GM21717 (cell line): ENCODE results near the gene RERE.

Source experiments
- ATAC-seq: cut with Tn5 transposase; IDR thresholded peaks from one replicate; pipeline ENCODE4 v1.9.1; 2021; ENCODE audit warnings: mild to moderate bottlenecking, moderate library complexity; ENCODE audit not compliant: unreplicated experiment

The RERE gene

DNA sequence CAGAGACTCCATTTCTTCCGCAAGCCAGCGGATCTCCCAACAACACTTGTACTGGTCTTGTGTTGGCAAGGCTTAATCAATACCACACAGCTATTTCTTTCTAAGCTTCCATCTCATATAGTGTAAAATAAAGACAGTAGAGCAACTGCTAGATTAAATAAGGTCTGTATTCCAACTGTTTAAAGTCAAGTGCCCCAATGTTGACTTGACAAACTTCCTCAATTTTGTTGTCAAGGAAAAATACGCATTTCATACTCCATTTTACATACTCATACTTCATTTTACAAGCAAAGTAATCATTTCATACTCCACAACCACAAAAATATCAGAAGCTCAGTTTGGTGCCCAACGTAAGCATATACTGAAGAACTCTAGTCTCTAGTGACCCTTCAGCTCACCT is 143.0 kb downstream of the RERE start:
- ATAC-seq = no peak

- ATAC-seq = no peak
Measured at GRCh38 chr1:8671306-8671917, 146.0 kb downstream of the RERE start.

- no peak for ATAC-seq
Measured at GRCh38 chr1:8670371-8670818, 147.0 kb downstream of the RERE start.

DNA sequence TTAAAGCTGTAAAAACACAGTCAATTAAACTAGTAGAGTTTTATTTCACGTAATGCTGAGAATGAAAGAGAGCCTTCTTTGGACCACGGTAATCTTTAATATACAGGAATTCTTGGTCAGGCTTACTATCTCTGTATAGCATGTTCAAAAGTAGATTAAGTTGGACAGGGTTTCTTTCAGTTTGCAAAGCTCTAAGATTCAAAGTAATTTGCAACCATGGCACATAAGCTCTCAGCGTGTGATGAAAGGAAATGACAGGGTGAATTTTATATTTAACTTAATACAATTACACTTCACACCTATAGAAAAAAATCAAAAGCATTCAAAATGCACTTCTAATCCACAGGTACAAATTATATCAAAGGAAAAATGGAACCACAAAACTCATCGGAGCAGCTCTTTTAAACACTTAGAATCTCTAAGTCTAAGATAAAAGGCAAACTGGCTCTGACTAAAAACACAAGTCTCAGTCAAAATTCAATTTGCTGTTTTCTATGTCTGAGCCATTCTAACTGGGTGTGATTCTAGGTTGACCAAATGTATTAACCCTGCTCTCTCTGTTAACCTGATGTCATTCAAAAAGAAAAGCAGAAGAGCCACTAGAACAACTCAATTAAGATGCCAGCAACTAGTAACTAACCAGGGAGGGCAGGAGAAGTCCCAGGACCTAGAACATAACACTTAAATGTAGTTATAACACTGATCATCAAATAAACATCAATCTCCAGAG is 147.7 kb downstream of the RERE start:
- no peak for ATAC-seq

DNA sequence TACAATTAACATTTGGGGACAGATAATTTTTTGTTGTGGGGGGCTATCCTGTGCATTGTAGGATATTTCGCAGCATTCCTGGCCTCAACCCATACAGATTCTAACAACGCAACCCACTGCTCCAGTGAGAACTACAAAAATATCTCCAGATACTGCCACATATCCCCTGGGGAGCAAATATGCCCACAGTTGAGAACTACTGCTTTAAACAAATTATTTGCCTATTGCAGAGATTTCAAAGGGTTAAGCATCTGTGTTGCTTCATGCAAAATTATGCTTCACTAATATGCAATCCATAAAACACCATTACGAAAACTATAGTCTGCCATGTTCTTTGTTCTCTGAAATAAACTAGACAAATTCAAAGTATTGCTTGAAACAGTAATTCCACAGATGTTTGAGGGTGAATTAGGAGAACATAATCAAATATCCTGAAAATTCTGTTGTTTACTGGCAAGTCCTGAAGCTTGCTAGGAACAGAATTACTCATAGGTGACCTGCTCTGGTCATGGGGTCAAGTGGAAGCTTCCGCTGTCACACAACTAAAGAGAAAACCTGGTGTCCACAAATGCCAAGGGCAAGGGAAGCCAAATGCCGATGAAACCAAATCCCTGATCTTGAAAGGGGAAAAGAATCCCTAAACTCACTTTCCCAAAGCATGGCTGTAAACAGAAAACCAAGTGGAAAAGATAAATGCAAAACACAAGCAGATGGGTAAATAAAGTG is 149.4 kb downstream of the RERE start:
- no peak for ATAC-seq

GRCh38 chr1:8666389-8667167 is 150.9 kb downstream of the RERE start:
- ATAC-seq = no peak

- ATAC-seq = no peak
Measured at GRCh38 chr1:8665833-8666232, 151.6 kb downstream of the RERE start.

GRCh38 chr1:8664887-8665286 is 152.6 kb downstream of the RERE start:
- ATAC-seq = no peak

DNA sequence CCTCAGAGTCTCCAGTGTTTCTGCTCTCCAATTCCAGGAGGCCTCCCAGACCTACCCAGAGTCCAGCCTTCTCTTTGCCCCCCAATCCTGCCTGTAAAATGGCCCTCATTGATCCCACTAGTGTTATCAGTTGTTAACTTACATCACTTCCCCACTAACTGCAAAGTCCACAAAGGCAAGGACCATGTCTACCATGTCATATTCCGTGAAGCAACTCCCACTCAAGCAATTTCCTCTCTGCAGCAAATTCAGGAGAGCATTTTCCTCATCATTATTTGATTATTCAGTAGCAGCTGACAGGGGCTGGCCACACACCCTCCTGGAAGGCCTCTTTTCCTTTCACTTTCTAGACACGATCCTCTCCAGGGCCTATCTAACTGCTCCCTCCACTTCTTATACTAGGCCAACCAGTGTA is 153.5 kb downstream of the RERE start:
- no peak for ATAC-seq

DNA sequence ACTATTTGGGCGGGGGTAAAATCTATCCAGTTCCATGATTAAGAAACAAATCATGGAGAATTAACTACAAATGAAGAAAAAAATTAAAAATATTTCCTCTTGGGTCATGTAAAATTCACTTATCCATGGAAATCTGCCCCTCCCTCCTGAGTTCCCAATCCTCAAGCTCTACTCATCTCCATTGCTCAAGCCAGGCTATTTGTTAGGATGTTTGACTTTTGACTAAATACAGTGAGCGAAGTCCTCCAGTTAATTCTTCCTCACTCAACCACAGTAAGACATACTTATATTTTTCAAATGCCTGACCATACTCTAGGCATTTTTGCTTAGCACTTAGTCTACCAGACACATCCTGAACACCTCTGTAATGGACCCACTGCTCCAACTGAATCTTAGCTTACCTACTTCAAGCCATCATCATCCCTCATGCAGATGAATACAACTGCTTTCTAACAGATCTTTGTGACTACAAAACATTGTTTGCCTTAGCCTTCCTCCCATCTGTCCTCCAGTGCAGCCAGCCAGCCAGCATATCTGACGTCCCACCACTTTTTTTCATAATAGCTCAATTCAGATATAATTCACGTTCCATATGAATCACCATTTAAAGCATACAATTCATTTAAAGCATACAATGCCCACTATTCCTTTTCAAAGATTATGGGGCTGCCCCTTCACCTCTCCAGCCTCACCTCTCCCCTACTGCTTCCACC is 154.2 kb downstream of the RERE start:
- ATAC-seq = no peak

GRCh38 chr1:8662380-8663072 is 154.9 kb downstream of the RERE start:
- no peak for ATAC-seq

DNA sequence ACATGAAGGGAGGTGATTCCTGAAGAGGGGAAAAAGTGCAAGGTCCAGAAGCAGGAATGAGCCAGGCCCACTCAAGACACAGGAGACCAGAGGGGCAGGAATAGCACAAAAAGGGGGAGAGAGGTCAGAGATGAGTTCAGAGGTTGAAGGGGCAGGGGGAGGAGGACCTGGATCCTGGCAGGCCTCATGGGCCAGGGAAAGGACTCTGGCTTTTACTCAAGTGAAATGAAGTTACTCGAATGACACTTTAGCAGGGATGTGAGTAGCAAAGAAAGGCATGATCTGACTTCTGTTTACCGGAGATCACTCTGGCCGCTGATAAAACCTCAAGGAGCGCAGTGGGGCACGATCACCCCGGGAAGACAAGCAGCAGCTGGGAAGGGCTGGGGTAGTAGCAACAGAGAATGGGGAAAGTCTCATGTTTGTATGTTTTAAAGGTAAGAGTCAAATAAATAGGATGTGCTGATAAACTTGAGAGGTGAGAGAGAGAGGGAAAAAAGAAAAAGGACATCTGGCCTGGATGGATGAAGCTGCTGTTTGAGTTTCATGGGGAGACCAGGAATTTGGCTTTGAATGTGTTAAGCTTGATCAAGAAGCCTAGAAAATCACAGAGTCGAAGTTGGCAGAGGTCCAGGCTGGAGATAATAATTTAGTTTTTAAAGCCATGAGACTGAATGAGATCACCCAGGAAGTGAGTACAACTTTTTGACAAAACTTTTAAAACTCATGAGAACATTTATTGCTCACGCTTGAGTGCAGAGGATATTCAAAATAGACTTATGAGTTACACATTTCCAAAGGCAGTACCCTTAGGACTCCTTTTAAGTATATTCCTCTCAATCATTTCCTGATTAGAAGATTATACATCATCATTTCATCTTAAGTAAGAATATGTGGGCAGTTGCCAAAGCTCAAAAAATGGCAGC is 156.0 kb downstream of the RERE start:
- no peak for ATAC-seq

DNA sequence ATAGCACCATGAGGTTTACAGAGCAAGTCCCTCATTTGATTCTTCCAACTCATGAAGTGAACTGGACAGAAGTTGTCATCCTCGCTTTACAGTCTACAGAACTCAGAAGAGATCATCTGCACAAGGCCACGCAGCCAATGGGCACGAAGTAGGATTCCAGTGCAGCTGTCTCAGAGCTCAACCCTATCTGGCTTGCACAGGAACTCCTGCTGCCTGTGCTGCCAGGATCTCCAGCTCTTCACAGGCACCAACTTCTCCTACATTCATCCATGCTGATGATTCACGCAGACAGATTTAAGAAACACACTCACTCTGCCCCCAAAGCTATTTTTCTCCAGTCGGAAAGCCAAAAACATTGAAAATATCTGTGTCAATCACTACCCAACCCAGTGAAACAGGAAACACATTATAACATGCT is 157.0 kb downstream of the RERE start:
- ATAC-seq = no peak

DNA sequence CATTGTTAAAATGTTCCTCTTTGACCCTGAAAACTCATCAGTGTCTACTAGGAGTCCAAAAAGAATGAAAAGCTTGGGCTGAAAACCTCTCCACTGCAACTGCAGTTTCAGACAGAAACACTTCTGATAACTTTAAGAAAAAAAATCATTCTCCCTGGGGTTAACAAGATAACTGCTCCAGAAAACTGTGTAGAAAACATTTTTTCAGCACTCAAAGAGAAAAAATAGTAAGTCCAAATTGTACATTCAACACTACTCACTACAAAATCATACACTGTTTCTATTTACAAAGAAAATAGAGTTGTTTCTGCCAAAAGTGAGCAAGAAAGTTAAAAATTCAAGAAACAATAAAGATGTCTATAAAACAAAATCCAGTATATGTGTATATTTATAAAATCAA is 157.8 kb downstream of the RERE start:
- no peak for ATAC-seq

- ATAC-seq = no peak
Measured at GRCh38 chr1:8653878-8654277, 163.6 kb downstream of the RERE start.

GRCh38 chr1:8652467-8653046 is 164.9 kb downstream of the RERE start:
- no peak for ATAC-seq

DNA sequence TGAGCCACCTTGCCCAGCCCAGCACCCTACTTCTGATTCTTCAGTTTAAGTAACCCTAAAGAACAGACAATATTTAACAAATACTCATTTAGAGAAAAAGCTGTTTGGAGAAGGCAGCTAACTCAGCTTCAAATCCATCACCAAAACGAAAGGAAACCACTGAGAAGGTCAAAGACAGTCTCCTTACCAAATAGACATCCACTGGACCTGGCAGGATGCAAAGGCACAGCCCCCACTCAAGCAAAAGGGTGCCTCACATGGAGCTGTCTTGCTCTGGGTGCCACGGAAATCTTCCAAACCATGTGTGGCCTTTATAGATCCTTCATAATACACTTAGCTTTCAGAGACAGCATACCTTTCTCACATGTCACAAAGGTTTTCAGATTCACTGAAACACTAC is 165.5 kb downstream of the RERE start:
- ATAC-seq = no peak

DNA sequence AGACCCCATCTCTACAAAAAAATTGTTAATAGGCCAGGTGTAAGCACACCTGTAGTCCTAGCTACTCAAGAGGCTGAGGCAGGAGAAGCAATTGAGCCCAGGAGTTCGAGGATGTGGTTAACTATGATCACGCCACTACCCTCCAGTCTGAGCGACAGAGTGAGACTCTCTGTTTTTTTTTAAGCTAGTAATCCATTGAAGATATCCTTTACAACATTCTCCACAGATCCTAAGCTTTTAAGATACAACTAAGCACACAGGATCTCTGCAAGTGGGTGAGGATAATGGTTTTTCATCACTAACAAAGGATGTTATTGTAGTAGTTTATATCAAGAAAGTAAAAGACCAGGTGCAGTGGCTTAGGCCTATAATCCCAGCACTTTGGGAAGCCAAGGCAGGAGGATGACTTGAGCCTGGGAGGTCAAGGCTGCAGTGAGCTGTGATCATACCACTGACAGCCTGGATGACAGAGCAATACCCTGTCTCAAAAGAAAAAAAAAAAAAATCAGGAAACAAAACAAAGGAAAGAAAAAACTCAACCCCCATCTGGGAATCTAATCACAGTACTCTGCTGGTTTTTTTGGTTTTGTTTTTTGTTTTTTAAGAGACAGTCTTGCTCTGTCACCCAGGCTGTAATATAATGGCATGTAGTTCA is 166.1 kb downstream of the RERE start:
- no peak for ATAC-seq
